Sigmoid colon (tissue), 7 donors: Measurements from ENCODE around the gene TTLL3. TPM values are rescaled to one million over a fixed set of nuclear protein-coding genes. Genes with fewer than 3 reads are reported as not detected.

ENCODE experiments used
- DNase-seq: peaks from one replicate; pipeline ENCODE4 v3.0.0-alpha.2; 2019
- H3K27ac ChIP-seq, 4 donors: fragments of 200-600 bp; sonication (generic); one replicate each; pipeline ENCODE4 v1.5.1; 2016 to 2019; ENCODE audit warnings: mild to moderate bottlenecking in 1 of 4
- H3K27me3 ChIP-seq, 3 donors: fragments of 200-600 bp; sonication (generic); one replicate each; pipeline ENCODE4 v1.5.1; 2019; ENCODE audit warnings: mild to moderate bottlenecking in 1 of 3
- H3K36me3 ChIP-seq, 4 donors: fragments of 200-600 bp; sonication (generic); one replicate each; pipeline ENCODE4 v1.5.1; 2016 to 2019
- H3K4me1 ChIP-seq, 4 donors: fragments of 200-600 bp; sonication (generic); one replicate each; pipeline ENCODE4 v1.5.1; 2017 to 2019
- H3K4me3 ChIP-seq, 4 donors: fragments of 200-600 bp; sonication (generic); one replicate each; pipeline ENCODE4 v1.5.1; 2017 to 2019; ENCODE audit warnings: mild to moderate bottlenecking in 2 of 4, moderate library complexity in 1 of 4
- H3K9me3 ChIP-seq, 4 donors: fragments of 200-600 bp in 3 of 4; sonication (generic) in 3 of 4; one replicate each; pipeline versions ENCODE4 v1.5.1 to v1.6.1; 2013 to 2019
- EP300 ChIP-seq, 4 donors: sonication (generic); formaldehyde crosslinking; IDR thresholded peaks; one replicate each; pipeline ENCODE4 v1.6.1; 2017; ENCODE audit warnings: antibody characterized with exemption in 4 of 4
- POLR2A ChIP-seq, 2 donors: fragments of 450-650 bp; IDR thresholded peaks; one replicate each; pipeline ENCODE4 v1.6.1; 2016; ENCODE audit warnings: antibody characterized with exemption in 2 of 2, mild to moderate bottlenecking in 2 of 2, moderate library complexity in 2 of 2
- POLR2AphosphoS5 ChIP-seq, 4 donors: sonication (generic); formaldehyde crosslinking; IDR thresholded peaks; one replicate each; pipeline ENCODE4 v1.6.1; 2017; ENCODE audit warnings: antibody characterized with exemption in 4 of 4
- WGBS, 2 donors: extraction: QIAGEN DNeasy Blood & Tissue Kit; methylation state at CpG; one replicate each; pipeline ENCODE4 v1.1.7; 2013; 5-methylcytosine and 5-hydroxymethylcytosine counted together
- intact Hi-C: fragments of 100-400 bp; cut with DNase I; formaldehyde crosslinking; loops from one replicate; pipeline ENCODE4 v1.15.1; 2023
- polyA plus RNA-seq, 3 donors: library from polyadenylated mRNA; stranded (reverse); fragments of 200-250 nt; gene quantifications; one replicate each; pipeline ENCODE4 v1.2.3, GENCODE V29; 2013
- total RNA-seq, 4 donors: library from RNA; depleted of rRNA; stranded (reverse); fragments of >200 nt; gene quantifications; one replicate each; pipeline ENCODE4 v1.1.0, GENCODE V29; 2016
- TF ChIP-seq, protein P1 (sequence below), 4 experiments: fragments of 450-650 bp in 3 of 4; fragments of 200-600 bp in 1 of 4; IDR thresholded peaks; one replicate each; pipeline ENCODE4 v1.5.1; 2016 to 2019; ENCODE audit warnings: antibody characterized with exemption in 4 of 4, mild to moderate bottlenecking in 3 of 4, moderate library complexity in 2 of 4
- donor health status: healthy with polysubstance abuse.
- donor health status: Bipolar disorder and iron deficiency.
- donor health status: healthy.

Gene TTLL3
- total and polyA plus RNA-seq, 7 donors: 4.4 to 117 (median 35.3) TPM

DNA sequence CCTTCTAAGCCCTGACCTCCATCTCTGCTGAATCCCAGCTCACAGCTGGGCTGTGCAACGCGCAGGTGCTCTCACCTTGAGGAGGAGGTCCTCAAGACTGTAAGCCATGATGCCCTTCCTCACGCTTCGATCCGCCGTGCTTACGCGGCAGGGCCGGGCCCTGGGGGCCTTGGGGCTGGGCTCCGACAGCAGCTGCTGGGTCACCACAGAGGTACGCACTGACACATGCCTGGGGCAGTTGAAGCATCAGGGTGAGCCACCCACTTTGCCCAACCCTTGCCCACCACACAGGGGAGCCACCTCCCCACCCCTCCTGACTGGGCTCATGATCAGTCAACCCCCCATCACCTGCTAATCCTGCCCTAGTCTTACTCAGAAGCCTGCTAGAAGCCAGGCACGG lies 66.9 kb downstream of the TTLL3 start:
- no peaks in the 10 kb centered on the region for H3K36me3 ChIP-seq
- H3K9me3 ChIP-seq: no peaks in the 10 kb centered on the region
- intact Hi-C loops: no loop called here
- H3K27ac ChIP-seq: no peak overlapping the region
- no peaks in the 10 kb centered on the region for H3K27me3 ChIP-seq
- no peaks in the 10 kb centered on the region for H3K4me1 ChIP-seq
- no peak overlapping the region for H3K4me3 ChIP-seq
- TF ChIP-seq POLR2A (IDR thresholded peaks at IDR 0.05) (no peak), POLR2AphosphoS5 (IDR thresholded peaks at IDR 0.05) (no peak), EP300 (IDR thresholded peaks at IDR 0.05) (no peak)
- TF ChIP-seq, protein P1, sequence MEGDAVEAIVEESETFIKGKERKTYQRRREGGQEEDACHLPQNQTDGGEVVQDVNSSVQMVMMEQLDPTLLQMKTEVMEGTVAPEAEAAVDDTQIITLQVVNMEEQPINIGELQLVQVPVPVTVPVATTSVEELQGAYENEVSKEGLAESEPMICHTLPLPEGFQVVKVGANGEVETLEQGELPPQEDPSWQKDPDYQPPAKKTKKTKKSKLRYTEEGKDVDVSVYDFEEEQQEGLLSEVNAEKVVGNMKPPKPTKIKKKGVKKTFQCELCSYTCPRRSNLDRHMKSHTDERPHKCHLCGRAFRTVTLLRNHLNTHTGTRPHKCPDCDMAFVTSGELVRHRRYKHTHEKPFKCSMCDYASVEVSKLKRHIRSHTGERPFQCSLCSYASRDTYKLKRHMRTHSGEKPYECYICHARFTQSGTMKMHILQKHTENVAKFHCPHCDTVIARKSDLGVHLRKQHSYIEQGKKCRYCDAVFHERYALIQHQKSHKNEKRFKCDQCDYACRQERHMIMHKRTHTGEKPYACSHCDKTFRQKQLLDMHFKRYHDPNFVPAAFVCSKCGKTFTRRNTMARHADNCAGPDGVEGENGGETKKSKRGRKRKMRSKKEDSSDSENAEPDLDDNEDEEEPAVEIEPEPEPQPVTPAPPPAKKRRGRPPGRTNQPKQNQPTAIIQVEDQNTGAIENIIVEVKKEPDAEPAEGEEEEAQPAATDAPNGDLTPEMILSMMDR (IDR thresholded peaks at IDR 0.05): no peak
- WGBS, 2 donors: 93 to 94% methylated on average over 12 of the region's 12 CpGs
- DNase-seq: no peak

DNA sequence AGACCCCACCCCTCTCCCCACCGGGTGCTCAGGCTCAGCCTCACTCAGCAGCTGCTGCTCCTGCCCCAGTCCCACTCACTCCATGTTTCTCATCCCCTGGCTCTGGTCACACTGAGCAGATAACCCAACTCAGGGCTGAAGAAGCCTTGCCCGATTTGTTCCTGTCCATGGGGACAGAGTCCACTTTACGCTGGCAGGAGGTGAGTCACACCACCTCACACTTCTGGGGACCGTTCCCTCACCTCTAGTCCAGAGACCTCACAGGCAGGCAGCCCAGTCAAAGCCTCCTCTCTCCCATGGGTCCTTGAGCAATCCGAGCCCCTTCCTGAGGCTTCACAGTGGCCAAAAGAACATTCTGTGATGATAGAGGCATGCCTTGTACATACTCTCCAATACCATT lies 68.6 kb downstream of the TTLL3 start:
- H3K4me1 ChIP-seq: peaks cover 0 to 2% (median 2%) of the 10 kb centered on the region in 4 donors
- no peak for TF ChIP-seq POLR2AphosphoS5 (IDR thresholded peaks at IDR 0.05)
- TF ChIP-seq, protein P1 (IDR thresholded peaks at IDR 0.05): no peak
- TF ChIP-seq POLR2A (IDR thresholded peaks at IDR 0.05): no peak
- no peak for TF ChIP-seq EP300 (IDR thresholded peaks at IDR 0.05)
- no peaks in the 10 kb centered on the region for H3K36me3 ChIP-seq
- DNase-seq: no peak
- WGBS, 2 donors: 33 to 80% methylated on average over 5 of the region's 5 CpGs
- no peaks in the 10 kb centered on the region for H3K27me3 ChIP-seq
- H3K27ac ChIP-seq: no peak overlapping the region
- no peaks in the 10 kb centered on the region for H3K9me3 ChIP-seq
- intact Hi-C loops: no loop called here
- H3K4me3 ChIP-seq: no peak overlapping the region

DNA sequence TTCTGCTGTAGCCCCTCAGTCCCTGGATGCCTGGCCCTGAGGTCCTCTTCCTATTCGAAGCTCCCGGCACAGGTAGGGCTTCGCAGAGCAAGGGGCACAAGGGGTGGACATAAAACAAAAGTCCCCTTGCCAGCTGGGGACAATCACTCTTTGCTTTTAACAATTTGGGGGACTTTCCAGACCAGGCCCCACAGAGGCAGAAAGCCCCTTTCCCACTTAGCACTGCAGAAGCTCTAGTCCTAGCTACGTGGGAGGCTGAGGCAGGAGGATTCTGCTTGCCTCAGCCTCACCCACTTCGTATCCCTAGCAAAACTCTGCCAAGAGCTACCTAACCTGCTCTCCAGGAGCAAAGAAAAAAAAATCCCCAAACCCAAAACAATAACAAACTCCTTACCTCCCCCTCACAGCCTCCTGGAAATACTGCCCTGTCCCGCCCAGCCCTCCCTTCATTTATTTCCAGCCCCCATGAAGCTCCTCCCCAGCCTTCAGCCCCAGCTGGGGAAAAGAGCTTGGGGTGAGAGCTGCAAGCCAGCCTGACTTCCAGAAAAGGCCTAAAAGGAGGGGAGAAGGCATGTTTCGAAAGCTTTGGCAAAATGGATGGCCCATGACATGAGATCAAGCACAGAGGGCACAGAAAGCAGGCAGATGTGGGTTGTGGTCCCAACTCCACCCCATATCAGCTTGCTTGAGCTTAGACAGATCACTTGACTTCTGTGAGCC lies 69.9 kb downstream of the TTLL3 start, which contains the start of gene CIDEC:
Gene CIDEC (minus strand): TSS at position 424 of the 720 bp plus-strand sequence. CDS start 1,767 bp downstream, outside the sequence.
- Histone ChIP-seq H3K27ac (peak within 1 kb of the TSS in 2 of 4 donors; percentile 15 to 40), H3K27me3 (no peaks in the 10 kb centered on the region), H3K9me3 (no peaks in the 10 kb centered on the region), H3K4me3 (no peak within 1 kb of the TSS), H3K4me1 (peaks cover 0 to 15% (median 12%) of the 10 kb centered on the region in 4 donors), H3K36me3 (no peaks in the 10 kb centered on the region)
- TF ChIP-seq POLR2AphosphoS5 (IDR thresholded peaks at IDR 0.05) (no peak), POLR2A (IDR thresholded peaks at IDR 0.05) (no peak), EP300 (IDR thresholded peaks at IDR 0.05) (no peak)
- TF ChIP-seq, protein P1 (IDR thresholded peaks at IDR 0.05): no peak
- DNase-seq: no peak
- WGBS, 2 donors: 85 to 89% methylated on average over 7 of the region's 7 CpGs
- intact Hi-C loops: no loop called here

DNA sequence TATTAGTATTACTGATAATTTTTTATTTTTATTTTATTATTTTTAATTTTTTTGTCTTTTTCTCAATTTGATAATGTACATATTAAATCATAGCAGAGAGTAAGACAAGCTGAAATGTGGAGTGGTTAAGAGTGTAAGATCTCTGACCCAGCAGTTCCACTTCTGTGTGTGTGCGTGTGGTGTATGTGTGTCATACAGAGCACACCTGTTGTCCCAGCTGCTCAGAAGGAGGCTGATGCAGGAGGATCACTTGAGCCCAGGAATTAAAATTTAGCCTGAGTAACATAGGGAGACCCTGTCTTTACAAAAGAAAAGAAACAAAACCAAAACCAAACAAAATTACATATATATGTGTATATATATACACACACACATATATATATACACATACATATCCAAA lies 71.4 kb downstream of the TTLL3 start:
- H3K4me1 ChIP-seq: peaks cover 0 to 18% (median 13%) of the 10 kb centered on the region in 4 donors
- H3K27me3 ChIP-seq: no peaks in the 10 kb centered on the region
- WGBS, 2 donors: 88 to 90% methylated on average over 1 of the region's 1 CpG
- no peak overlapping the region for H3K27ac ChIP-seq
- H3K4me3 ChIP-seq: no peak overlapping the region
- intact Hi-C loops: no loop called here
- DNase-seq: no peak
- no peaks in the 10 kb centered on the region for H3K36me3 ChIP-seq
- TF ChIP-seq POLR2AphosphoS5 (IDR thresholded peaks at IDR 0.05) (no peak), EP300 (IDR thresholded peaks at IDR 0.05) (no peak), POLR2A (IDR thresholded peaks at IDR 0.05) (no peak)
- TF ChIP-seq, protein P1 (IDR thresholded peaks at IDR 0.05): no peak
- H3K9me3 ChIP-seq: no peaks in the 10 kb centered on the region
